HepG2 (cell line): ENCODE results near the gene NPB. TPM values are rescaled to one million over a fixed set of nuclear protein-coding genes. Genes with fewer than 3 reads are reported as not detected.

Experiments used
- E2F1 ChIP-seq: sonication (generic); formaldehyde crosslinking; IDR thresholded peaks from 2 replicates; pipeline ENCODE4 v1.5.0; 2020; ENCODE audit warnings: missing genetic modification reagents
- ESRRA ChIP-seq: sonication (generic); formaldehyde crosslinking; IDR thresholded peaks from 2 replicates; pipeline ENCODE4 v1.5.1; 2020; ENCODE audit warnings: mild to moderate bottlenecking, low read depth, missing genetic modification reagents
- FOXJ3 ChIP-seq: sonication (generic); formaldehyde crosslinking; IDR thresholded peaks from 2 replicates; pipeline ENCODE4 v1.4.0; 2020; ENCODE audit warnings: missing genetic modification reagents, mild to moderate bottlenecking, borderline replicate concordance
- HBP1 ChIP-seq: IDR thresholded peaks from 2 replicates; pipeline ENCODE4 v1.6.1; 2016; ENCODE audit warnings: low read depth, control low read depth
- MAF1 ChIP-seq: sonication (generic); formaldehyde crosslinking; IDR thresholded peaks from 2 replicates; pipeline ENCODE4 v1.5.0; 2020; ENCODE audit warnings: missing genetic modification reagents, borderline replicate concordance
- SAFB2 ChIP-seq: sonication (generic); formaldehyde crosslinking; IDR thresholded peaks from 2 replicates; pipeline ENCODE4 v1.5.1; 2020; ENCODE audit warnings: missing genetic modification reagents, low read depth, mild to moderate bottlenecking, borderline replicate concordance
- USF2 ChIP-seq, 2 experiments: sonication (generic) in 1 of 2; formaldehyde crosslinking in 1 of 2; IDR thresholded peaks; 2 replicates each; pipeline versions ENCODE4 v1.5.1 to v1.6.1; 2011 to 2020; ENCODE audit warnings: borderline replicate concordance in 1 of 2, low read depth in 1 of 2, low read length in 1 of 2, mild to moderate bottlenecking in 1 of 2, missing genetic modification reagents in 1 of 2, moderate library complexity in 1 of 2
- ZBTB14 ChIP-seq: sonication (generic); formaldehyde crosslinking; IDR thresholded peaks from 2 replicates; pipeline ENCODE4 v1.4.0; 2020; ENCODE audit warnings: missing genetic modification reagents
- ZBTB26 ChIP-seq: IDR thresholded peaks from 2 replicates; pipeline ENCODE4 v1.6.1; 2016; ENCODE audit warnings: missing compliant biosample characterization, missing genetic modification reagents, borderline replicate concordance
- ZBTB43 ChIP-seq: sonication (generic); formaldehyde crosslinking; conservative IDR thresholded peaks from 2 replicates; pipeline ENCODE4 v1.4.0; 2020; ENCODE audit warnings: missing genetic modification reagents
- ZNF205 ChIP-seq: IDR thresholded peaks from 2 replicates; pipeline ENCODE4 v1.6.1; 2018; ENCODE audit warnings: missing biosample characterization, missing genetic modification reagents
- ZNF432 ChIP-seq: sonication (generic); formaldehyde crosslinking; IDR thresholded peaks from 2 replicates; pipeline ENCODE4 v1.5.0; 2020; ENCODE audit warnings: missing genetic modification reagents, mild to moderate bottlenecking, borderline replicate concordance
- ZNF552 ChIP-seq: sonication (generic); formaldehyde crosslinking; IDR thresholded peaks from 2 replicates; pipeline ENCODE4 v1.9.0; 2022; ENCODE audit warnings: missing genetic modification reagents, mild to moderate bottlenecking, borderline replicate concordance
- ZNF567 ChIP-seq: sonication (generic); formaldehyde crosslinking; IDR thresholded peaks from 2 replicates; pipeline ENCODE4 v1.8.1; 2023; ENCODE audit warnings: mild to moderate bottlenecking, missing genetic modification reagents, borderline replicate concordance
- ZNF691 ChIP-seq: sonication (generic); formaldehyde crosslinking; IDR thresholded peaks from 2 replicates; pipeline ENCODE4 v1.4.0; 2020; ENCODE audit warnings: missing genetic modification reagents, low read depth, mild to moderate bottlenecking, borderline replicate concordance
- ZNF772 ChIP-seq: sonication (generic); formaldehyde crosslinking; IDR thresholded peaks from 2 replicates; pipeline ENCODE4 v1.5.0; 2020; ENCODE audit warnings: mild to moderate bottlenecking, missing genetic modification reagents
- polyA plus RNA-seq, 8 experiments: library from polyadenylated mRNA; depleted of rRNA in 3 of 8; stranded (reverse) in 7 of 8; unstranded in 1 of 8; fragments of >200 nt; fragmentation: Illumina TruSeq in 4 of 8; extraction: Trizol in 4 of 8; gene quantifications; 2 replicates each; pipeline versions ENCODE4 v1.2.1 to v1.2.3, GENCODE V29; 2011 to 2016; ENCODE audit warnings: low read depth in 4 of 8, missing spikeins in 1 of 8, mixed read lengths in 1 of 8; ENCODE audit not compliant: insufficient read depth in 1 of 8
- total RNA-seq, 5 experiments: library from RNA; depleted of rRNA; stranded (reverse); fragments of >200 nt; fragmentation: Illumina TruSeq; extraction: Trizol; gene quantifications; 2 replicates each; pipeline ENCODE4 v1.2.3, GENCODE V29; 2016; ENCODE audit warnings: low read depth in 1 of 5

The NPB gene
- total and polyA plus RNA-seq, 2 of the 13 experiments (the other 11 are each of a cell fraction or from before 2014, with no cell fraction given) = 0.11 to 0.93 TPM

GRCh38 chr17:81859906-81860755 is 41.9 kb upstream of the NPB start, which contains the start of gene P4HB (continued):
- TF ChIP-seq ZNF567 (peak; percentile 46; the same call in 1 of the 2 replicates), ESRRA (0 out of 2 replicates have a peak, but pooled peaks have one; percentile 5), ZNF432 (CRISPR knock-in tag) (no peak), HBP1 (CRISPR knock-in tag) (peak; percentile 96), ZNF552 (CRISPR knock-in tag) (0 out of 2 replicates have a peak, but pooled peaks have one; percentile 9), USF2 (IDR thresholded peaks at IDR 0.05; ENCODE audit: low read depth, low read length) (no peak), USF2 (CRISPR knock-in tag; IDR thresholded peaks at IDR 0.05; ENCODE audit: borderline replicate concordance) (no peak; the same call in 1 of the 2 replicates), ZNF691 (CRISPR knock-in tag) (peak; percentile 46; the same call in 1 of the 2 replicates), ZBTB14 (CRISPR knock-in tag) (peak; percentile 94), ZNF772 (CRISPR knock-in tag) (no peak; the same call in 1 of the 2 replicates), ZNF205 (CRISPR knock-in tag) (no peak), E2F1 (no peak), SAFB2 (CRISPR knock-in tag) (peak; percentile 33; the same call in 1 of the 2 replicates), ZBTB26 (no peak), ZBTB43 (CRISPR knock-in tag) (no peak), FOXJ3 (no peak), MAF1 (CRISPR knock-in tag) (0 out of 2 replicates have a peak, but pooled peaks have one; percentile 50)
